ENCODE results near the gene DGKI.

Gene DGKI

GRCh38 chr7:137774793-137775201, 72.0 kb downstream of the DGKI start:
- no peak for DNase-seq

- DNase-seq, result no peak
These were observed 74.0 kb downstream of the DGKI start for GRCh38 chr7:137772748-137773147.

- no peak for DNase-seq
These were observed 74.5 kb downstream of the DGKI start for GRCh38 chr7:137772316-137772715.

GRCh38 chr7:137771679-137772078, 75.1 kb downstream of the DGKI start:
- no peak for DNase-seq

GRCh38 chr7:137771273-137771672, 75.5 kb downstream of the DGKI start:
- no peak for DNase-seq

GRCh38 chr7:137768366-137768765, 78.4 kb downstream of the DGKI start:
- no peak for DNase-seq

GRCh38 chr7:137762334-137762733, 84.4 kb downstream of the DGKI start:
- DNase-seq, result no peak

- DNase-seq, result no peak
These were observed 86.7 kb downstream of the DGKI start for GRCh38 chr7:137760111-137760510.

- DNase-seq, result no peak
These were observed 89.4 kb downstream of the DGKI start for GRCh38 chr7:137757146-137757925.

GRCh38 chr7:137755846-137756651, 90.7 kb downstream of the DGKI start:
- DNase-seq, result no peak

GRCh38 chr7:137755427-137755826, 91.3 kb downstream of the DGKI start:
- no peak for DNase-seq

- no peak for DNase-seq
These were observed 92.6 kb downstream of the DGKI start for GRCh38 chr7:137753948-137754851.

- no peak for DNase-seq
These were observed 93.2 kb downstream of the DGKI start for GRCh38 chr7:137753575-137753947.

GRCh38 chr7:137753067-137753466, 93.7 kb downstream of the DGKI start:
- no peak for DNase-seq

GRCh38 chr7:137751361-137752009, 95.3 kb downstream of the DGKI start:
- no peak for DNase-seq

- DNase-seq, result no peak
These were observed 99.3 kb downstream of the DGKI start for GRCh38 chr7:137747359-137748031.

- DNase-seq, result no peak
These were observed 103.8 kb downstream of the DGKI start for GRCh38 chr7:137743021-137743420.

- no peak for DNase-seq
These were observed 104.7 kb downstream of the DGKI start for GRCh38 chr7:137742051-137742450.

GRCh38 chr7:137741443-137741842, 105.3 kb downstream of the DGKI start:
- no peak for DNase-seq

- DNase-seq, result no peak
These were observed 112.6 kb downstream of the DGKI start for GRCh38 chr7:137734221-137734620.

- no peak for DNase-seq
These were observed 114.6 kb downstream of the DGKI start for GRCh38 chr7:137732168-137732567.

GRCh38 chr7:137731436-137731835, 115.3 kb downstream of the DGKI start:
- DNase-seq, result no peak
